GM12873 (cell line): ENCODE data around the gene CD160.

ENCODE experiments used
- CTCF ChIP-seq: IDR thresholded peaks from 2 replicates; pipeline ENCODE4 v1.5.1; 2012; ENCODE audit warnings: low read depth, mild to moderate bottlenecking, moderate library complexity, low read length, control low read depth; ENCODE audit not compliant: insufficient read depth; ENCODE audit errors: missing control alignments

CD160 gene

GRCh38 chr1:145717833-145718232 is 1.5 kb upstream of the CD160 start:
- TF ChIP-seq CTCF, result no peak

- TF ChIP-seq CTCF, result no peak
Observed at GRCh38 chr1:145720556-145720877, 1.2 kb downstream of the CD160 start.

- peak; percentile 89 for TF ChIP-seq CTCF
Observed at GRCh38 chr1:145720878-145721671, 1.8 kb downstream of the CD160 start.

GRCh38 chr1:145729196-145729595 is 9.9 kb downstream of the CD160 start:
- TF ChIP-seq CTCF, result no peak

- TF ChIP-seq CTCF, result no peak
Observed at GRCh38 chr1:145729666-145730436, 10.6 kb downstream of the CD160 start.

GRCh38 chr1:145730467-145730866 is 11.2 kb downstream of the CD160 start:
- TF ChIP-seq CTCF, result no peak

- TF ChIP-seq CTCF, result peak; percentile 22
Observed at GRCh38 chr1:145730900-145731299, 11.6 kb downstream of the CD160 start.
